Neural progenitor cell (in vitro differentiated cells): ENCODE measurements around the gene RARA. TPM values are rescaled to one million over a fixed set of nuclear protein-coding genes. Genes with fewer than 3 reads are reported as not detected.
"Not testable (repeated sequence)": the region's sequence is repeated elsewhere in the genome, so short reads cannot be mapped to it uniquely, and the experiment has no call there.

Experiments
- DNase-seq: peaks from one replicate; pipeline ENCODE4 v3.0.0-alpha.2; 2016; ENCODE audit warnings: low spot score
- H2AFZ ChIP-seq: fragments of 200-600 bp; sonication (generic); replicated peaks from 2 replicates; pipeline ENCODE4 v1.6.1; 2016; ENCODE audit warnings: antibody characterized with exemption
- H3F3A ChIP-seq: fragments of 200-600 bp; sonication (generic); 2 replicates; pipeline ENCODE4 v1.6.1; 2016; ENCODE audit warnings: antibody characterized with exemption, low read depth
- H3K27ac ChIP-seq: fragments of 200-600 bp; sonication (generic); 2 replicates; pipeline ENCODE4 v1.5.1; 2016; ENCODE audit warnings: mild to moderate bottlenecking
- H3K27me3 ChIP-seq: fragments of 200-600 bp; sonication (generic); 2 replicates; pipeline ENCODE4 v1.6.1; 2016; ENCODE audit warnings: mild to moderate bottlenecking, moderate library complexity
- H3K36me3 ChIP-seq: fragments of 200-600 bp; sonication (generic); 2 replicates; pipeline ENCODE4 v1.5.1; 2016
- H3K4me1 ChIP-seq: fragments of 200-600 bp; sonication (generic); 2 replicates; pipeline ENCODE4 v1.6.1; 2016; ENCODE audit warnings: mixed run types
- H3K4me2 ChIP-seq: fragments of 200-600 bp; sonication (generic); 2 replicates; pipeline ENCODE4 v1.6.1; 2016
- H3K4me3 ChIP-seq: fragments of 200-600 bp; sonication (generic); 2 replicates; pipeline ENCODE4 v1.5.1; 2016
- H3K79me2 ChIP-seq: fragments of 200-600 bp; sonication (generic); 2 replicates; pipeline ENCODE4 v1.6.1; 2016; ENCODE audit warnings: low read depth
- H3K9ac ChIP-seq: fragments of 200-600 bp; sonication (generic); 2 replicates; pipeline ENCODE4 v1.6.1; 2016
- H3K9me3 ChIP-seq: fragments of 200-600 bp; sonication (generic); 2 replicates; pipeline ENCODE4 v1.5.1; 2016; ENCODE audit warnings: low read depth
- H4K20me1 ChIP-seq: fragments of 200-600 bp; sonication (generic); 2 replicates; pipeline ENCODE4 v1.6.1; 2016; ENCODE audit warnings: low read depth
- H3K27ac Mint-ChIP-seq: 3 replicates; pipeline ENCODE4 v1.8.0; 2021; ENCODE audit warnings: mixed read lengths
- H3K27me3 Mint-ChIP-seq: 2 replicates; pipeline ENCODE4 v1.8.0; 2022; ENCODE audit warnings: low read depth, mild to moderate bottlenecking, inconsistent platforms, moderate library complexity, mixed read lengths; ENCODE audit not compliant: insufficient read depth
- H3K36me3 Mint-ChIP-seq: 3 replicates; pipeline ENCODE4 v1.8.0; 2021; ENCODE audit warnings: mixed read lengths
- H3K4me1 Mint-ChIP-seq: 3 replicates; pipeline ENCODE4 v1.8.0; 2021; ENCODE audit warnings: mixed read lengths
- H3K4me3 Mint-ChIP-seq: 3 replicates; pipeline ENCODE4 v1.8.0; 2021; ENCODE audit warnings: mild to moderate bottlenecking, moderate library complexity, mixed read lengths
- H3K9me3 Mint-ChIP-seq: 3 replicates; pipeline ENCODE4 v1.8.0; 2020; ENCODE audit warnings: mixed read lengths
- EZH2 ChIP-seq: fragments of 200-600 bp; sonication (generic); IDR thresholded peaks from 2 replicates; pipeline ENCODE4 v1.6.1; 2017; ENCODE audit warnings: antibody characterized with exemption, mild to moderate bottlenecking, moderate library complexity
- EZH2phosphoT487 ChIP-seq: fragments of 200-600 bp; sonication (generic); IDR thresholded peaks from 2 replicates; pipeline ENCODE4 v1.6.1; 2017; ENCODE audit warnings: antibody characterized with exemption
- total RNA-seq: library from RNA; depleted of rRNA; stranded (reverse); fragments of >200 nt; gene quantifications from 2 replicates; pipeline ENCODE4 v1.2.3, GENCODE V29; 2015; ENCODE audit warnings: low replicate concordance
- TF ChIP-seq, protein P1 (sequence below): fragments of 200-600 bp; sonication (generic); IDR thresholded peaks from 2 replicates; pipeline ENCODE4 v1.5.1; 2017; ENCODE audit warnings: antibody characterized with exemption, mild to moderate bottlenecking

Gene RARA
- total RNA-seq, 1 donor from 2014 or later: 9.0 TPM

- no peak for DNase-seq
- no peak overlapping the region for H3K4me3 Mint-ChIP-seq
- no peak overlapping the region for H3K27ac Mint-ChIP-seq
- Histone ChIP-seq H3F3A (no peaks in the 10 kb centered on the region), H3K4me2 (no peak overlapping the region), H3K79me2 (no peaks in the 10 kb centered on the region), H3K27me3 (no peaks in the 10 kb centered on the region), H3K9ac (no peak overlapping the region), H3K9me3 (no peaks in the 10 kb centered on the region), H2AFZ (no peak overlapping the region), H3K4me1 (no peaks in the 10 kb centered on the region), H3K4me3 (no peak overlapping the region), H3K27ac (no peak overlapping the region), H3K36me3 (no peaks in the 10 kb centered on the region), H4K20me1 (no peaks in the 10 kb centered on the region)
- peaks cover 5% of the 10 kb centered on the region for H3K27me3 Mint-ChIP-seq
- H3K9me3 Mint-ChIP-seq: peaks cover 10% of the 10 kb centered on the region
- peaks cover 11% of the 10 kb centered on the region for H3K4me1 Mint-ChIP-seq
- TF ChIP-seq EZH2phosphoT487 (no peak), EZH2 (no peak)
- TF ChIP-seq, protein P1, sequence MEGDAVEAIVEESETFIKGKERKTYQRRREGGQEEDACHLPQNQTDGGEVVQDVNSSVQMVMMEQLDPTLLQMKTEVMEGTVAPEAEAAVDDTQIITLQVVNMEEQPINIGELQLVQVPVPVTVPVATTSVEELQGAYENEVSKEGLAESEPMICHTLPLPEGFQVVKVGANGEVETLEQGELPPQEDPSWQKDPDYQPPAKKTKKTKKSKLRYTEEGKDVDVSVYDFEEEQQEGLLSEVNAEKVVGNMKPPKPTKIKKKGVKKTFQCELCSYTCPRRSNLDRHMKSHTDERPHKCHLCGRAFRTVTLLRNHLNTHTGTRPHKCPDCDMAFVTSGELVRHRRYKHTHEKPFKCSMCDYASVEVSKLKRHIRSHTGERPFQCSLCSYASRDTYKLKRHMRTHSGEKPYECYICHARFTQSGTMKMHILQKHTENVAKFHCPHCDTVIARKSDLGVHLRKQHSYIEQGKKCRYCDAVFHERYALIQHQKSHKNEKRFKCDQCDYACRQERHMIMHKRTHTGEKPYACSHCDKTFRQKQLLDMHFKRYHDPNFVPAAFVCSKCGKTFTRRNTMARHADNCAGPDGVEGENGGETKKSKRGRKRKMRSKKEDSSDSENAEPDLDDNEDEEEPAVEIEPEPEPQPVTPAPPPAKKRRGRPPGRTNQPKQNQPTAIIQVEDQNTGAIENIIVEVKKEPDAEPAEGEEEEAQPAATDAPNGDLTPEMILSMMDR: no peak
- no peaks in the 10 kb centered on the region for H3K36me3 Mint-ChIP-seq
Measured at GRCh38 chr17:40377832-40378231, 68.9 kb downstream of the RARA start.

DNA sequence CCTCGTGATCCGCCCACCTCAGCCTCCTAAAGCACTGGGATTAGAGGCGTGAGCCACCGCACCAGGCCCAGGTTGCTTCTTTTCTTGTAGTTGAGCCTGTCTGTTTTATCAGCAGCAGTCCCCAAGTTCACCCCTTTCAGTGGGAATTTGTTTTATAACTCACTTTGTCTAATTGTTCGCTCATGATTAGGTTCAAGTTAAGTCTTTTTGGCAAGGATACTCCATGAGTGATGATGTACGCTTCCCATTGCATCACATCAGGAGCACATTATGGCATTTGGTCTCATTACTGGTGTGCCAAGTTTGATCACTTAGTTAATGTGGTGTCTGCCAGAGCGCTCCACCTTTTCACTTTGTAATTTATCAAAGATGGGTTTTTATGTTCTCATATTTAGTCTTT is 70.0 kb downstream of the RARA start:
- no peaks in the 10 kb centered on the region for H3K27me3 ChIP-seq
- TF ChIP-seq EZH2 (no peak), EZH2phosphoT487 (no peak)
- TF ChIP-seq, protein P1: no peak
- H3F3A ChIP-seq: peaks cover under 1% of the 10 kb centered on the region
- no peak overlapping the region for H2AFZ ChIP-seq
- Mint-ChIP-seq H3K36me3 (no peaks in the 10 kb centered on the region), H3K27ac (no peak overlapping the region), H3K4me3 (no peak overlapping the region), H3K27me3 (peaks cover 3% of the 10 kb centered on the region), H3K4me1 (peaks cover 11% of the 10 kb centered on the region), H3K9me3 (peaks cover 5% of the 10 kb centered on the region)
- no peak overlapping the region for H3K27ac ChIP-seq
- no peaks in the 10 kb centered on the region for H3K79me2 ChIP-seq
- H3K4me3 ChIP-seq: no peak overlapping the region
- H4K20me1 ChIP-seq: no peaks in the 10 kb centered on the region
- H3K4me1 ChIP-seq: no peaks in the 10 kb centered on the region
- no peaks in the 10 kb centered on the region for H3K9me3 ChIP-seq
- no peak overlapping the region for H3K4me2 ChIP-seq
- H3K36me3 ChIP-seq: no peaks in the 10 kb centered on the region
- no peak overlapping the region for H3K9ac ChIP-seq
- no peak for DNase-seq

DNA sequence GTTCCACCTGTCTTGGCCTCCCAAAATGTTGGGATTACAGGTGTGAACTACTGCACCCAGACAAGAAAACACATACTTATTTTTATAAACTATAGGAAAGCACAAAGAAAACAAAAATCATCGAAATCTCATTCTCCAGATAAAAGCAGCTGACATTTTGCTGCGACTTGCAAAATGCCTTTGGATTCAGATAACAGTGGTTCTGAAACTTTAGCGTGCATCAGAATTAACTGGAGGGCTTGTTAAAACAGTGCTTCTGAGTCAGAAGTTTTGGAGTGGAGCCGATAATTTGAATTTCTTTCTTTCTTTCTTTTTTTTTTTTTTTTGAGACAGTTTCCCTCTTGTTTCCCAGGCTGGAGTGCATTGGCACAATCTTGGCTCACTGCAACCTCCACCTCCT is 73.3 kb downstream of the RARA start:
- H3K4me1 Mint-ChIP-seq: no peaks in the 10 kb centered on the region
- TF ChIP-seq, protein P1: no peak
- no peak for TF ChIP-seq EZH2
- no peak for TF ChIP-seq EZH2phosphoT487
- Histone ChIP-seq H3K27ac (no peak overlapping the region), H3K36me3 (no peaks in the 10 kb centered on the region), H4K20me1 (no peaks in the 10 kb centered on the region), H3K4me3 (no peak overlapping the region), H3K4me1 (no peaks in the 10 kb centered on the region), H3K79me2 (no peaks in the 10 kb centered on the region), H3K4me2 (no peak overlapping the region), H3F3A (peaks cover 19% of the 10 kb centered on the region), H3K27me3 (no peaks in the 10 kb centered on the region), H2AFZ (no peak overlapping the region), H3K9ac (no peak overlapping the region), H3K9me3 (no peaks in the 10 kb centered on the region)
- H3K9me3 Mint-ChIP-seq: peaks cover 2% of the 10 kb centered on the region
- peaks cover 2% of the 10 kb centered on the region for H3K27me3 Mint-ChIP-seq
- H3K36me3 Mint-ChIP-seq: no peaks in the 10 kb centered on the region
- no peak for DNase-seq
- no peak overlapping the region for H3K27ac Mint-ChIP-seq
- no peak overlapping the region for H3K4me3 Mint-ChIP-seq

GRCh38 chr17:40386555-40386954 is 77.6 kb downstream of the RARA start:
- not testable (repeated sequence) for H3K27ac Mint-ChIP-seq, H3K4me3 ChIP-seq, H3K4me1 ChIP-seq, H3K27me3 Mint-ChIP-seq, H3K4me2 ChIP-seq, H3K9me3 Mint-ChIP-seq, DNase-seq, H3K9ac ChIP-seq, H3K27me3 ChIP-seq, H3K79me2 ChIP-seq, H2AFZ ChIP-seq, H4K20me1 ChIP-seq, H3K4me3 Mint-ChIP-seq, H3K9me3 ChIP-seq, H3K27ac ChIP-seq, H3K4me1 Mint-ChIP-seq
- Histone ChIP-seq H3K36me3 (peaks cover 26% of the 10 kb centered on the region), H3F3A (peaks cover 60% of the 10 kb centered on the region)
- H3K36me3 Mint-ChIP-seq: peaks cover 16% of the 10 kb centered on the region
